Transverse colon (tissue), 4 donors: ENCODE results near the gene RTTN.

Source experiments
- POLR2A ChIP-seq: fragments of 450-650 bp; IDR thresholded peaks from one replicate; pipeline ENCODE4 v1.6.1; 2016; ENCODE audit warnings: antibody characterized with exemption, mild to moderate bottlenecking, moderate library complexity
- POLR2AphosphoS5 ChIP-seq, 3 donors: sonication (generic); formaldehyde crosslinking; IDR thresholded peaks; one replicate each; pipeline ENCODE4 v1.6.1; 2016; ENCODE audit warnings: antibody characterized with exemption in 3 of 3
- TF ChIP-seq, protein P1 (sequence below), 5 experiments: fragments of 200-600 bp in 3 of 5; fragments of 450-650 bp in 2 of 5; sonication (generic) in 3 of 5; IDR thresholded peaks; 1 replicate in 2 of 5; 2 replicates in 3 of 5; pipeline ENCODE4 v1.5.1; 2016 to 2017; ENCODE audit warnings: antibody characterized with exemption in 5 of 5, inconsistent platforms in 3 of 5, mild to moderate bottlenecking in 2 of 5, moderate library complexity in 1 of 5

GRCh38 chr18:70197844-70198243, 7.6 kb downstream of the RTTN start:
- no peak for TF ChIP-seq POLR2AphosphoS5 (IDR thresholded peaks at IDR 0.05)
- TF ChIP-seq POLR2A = no peak
- TF ChIP-seq, protein P1, sequence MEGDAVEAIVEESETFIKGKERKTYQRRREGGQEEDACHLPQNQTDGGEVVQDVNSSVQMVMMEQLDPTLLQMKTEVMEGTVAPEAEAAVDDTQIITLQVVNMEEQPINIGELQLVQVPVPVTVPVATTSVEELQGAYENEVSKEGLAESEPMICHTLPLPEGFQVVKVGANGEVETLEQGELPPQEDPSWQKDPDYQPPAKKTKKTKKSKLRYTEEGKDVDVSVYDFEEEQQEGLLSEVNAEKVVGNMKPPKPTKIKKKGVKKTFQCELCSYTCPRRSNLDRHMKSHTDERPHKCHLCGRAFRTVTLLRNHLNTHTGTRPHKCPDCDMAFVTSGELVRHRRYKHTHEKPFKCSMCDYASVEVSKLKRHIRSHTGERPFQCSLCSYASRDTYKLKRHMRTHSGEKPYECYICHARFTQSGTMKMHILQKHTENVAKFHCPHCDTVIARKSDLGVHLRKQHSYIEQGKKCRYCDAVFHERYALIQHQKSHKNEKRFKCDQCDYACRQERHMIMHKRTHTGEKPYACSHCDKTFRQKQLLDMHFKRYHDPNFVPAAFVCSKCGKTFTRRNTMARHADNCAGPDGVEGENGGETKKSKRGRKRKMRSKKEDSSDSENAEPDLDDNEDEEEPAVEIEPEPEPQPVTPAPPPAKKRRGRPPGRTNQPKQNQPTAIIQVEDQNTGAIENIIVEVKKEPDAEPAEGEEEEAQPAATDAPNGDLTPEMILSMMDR (IDR thresholded peaks at IDR 0.05) = no peak
